Measurements from ENCODE around the gene PPFIA1. TPM values are rescaled to one million over a fixed set of nuclear protein-coding genes. Genes with fewer than 3 reads are reported as not detected.
"Not testable (repeated sequence)": the region's sequence is repeated elsewhere in the genome, so short reads cannot be mapped to it uniquely, and the experiment has no call there.

PPFIA1 gene
- total RNA-seq, 1 donor from 2014 or later = 24.9 TPM

GRCh38 chr11:70251659-70252321 is 18.7 kb upstream of the PPFIA1 start:
- DNase-seq (ENCODE audit: low read depth in 2 of 2) = no peak

- DNase-seq (ENCODE audit: low read depth in 2 of 2) = no peak
These were observed 17.6 kb upstream of the PPFIA1 start for GRCh38 chr11:70252844-70253243.

DNA sequence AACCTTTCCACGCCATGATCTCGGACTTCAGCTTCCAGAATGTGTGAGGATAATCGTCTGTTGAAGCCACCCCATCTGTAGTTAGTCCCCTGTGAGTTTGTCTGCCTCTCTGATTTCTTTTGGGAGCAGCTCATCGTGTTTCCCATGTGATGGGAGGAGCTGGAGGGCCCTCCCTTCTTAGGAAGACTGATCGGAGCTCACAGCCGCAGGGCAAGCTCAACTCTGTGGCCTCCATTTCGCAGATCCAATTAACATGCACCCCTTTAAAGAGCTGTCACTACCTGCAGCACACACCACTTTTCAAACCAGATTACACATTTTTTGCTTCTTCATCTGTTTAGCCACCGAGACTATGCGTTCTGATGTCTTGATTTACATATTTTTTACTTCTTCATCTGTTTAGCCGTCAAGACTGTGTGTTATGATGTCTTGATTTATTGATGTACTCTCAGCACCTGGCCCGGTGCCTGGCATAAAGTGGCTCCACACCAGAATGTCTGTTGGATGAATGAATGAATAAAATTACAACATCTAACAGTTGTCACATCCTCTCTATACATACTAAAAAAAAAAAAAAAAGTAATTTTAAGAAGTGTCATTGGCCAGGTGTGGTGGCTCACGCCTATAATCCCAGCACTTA is 14.9 kb upstream of the PPFIA1 start:
- DNase-seq (ENCODE audit: low read depth in 2 of 2) = no peak

- DNase-seq (ENCODE audit: low read depth in 2 of 2) = not testable (repeated sequence)
These were observed 11.4 kb upstream of the PPFIA1 start for GRCh38 chr11:70259077-70259476.

DNA sequence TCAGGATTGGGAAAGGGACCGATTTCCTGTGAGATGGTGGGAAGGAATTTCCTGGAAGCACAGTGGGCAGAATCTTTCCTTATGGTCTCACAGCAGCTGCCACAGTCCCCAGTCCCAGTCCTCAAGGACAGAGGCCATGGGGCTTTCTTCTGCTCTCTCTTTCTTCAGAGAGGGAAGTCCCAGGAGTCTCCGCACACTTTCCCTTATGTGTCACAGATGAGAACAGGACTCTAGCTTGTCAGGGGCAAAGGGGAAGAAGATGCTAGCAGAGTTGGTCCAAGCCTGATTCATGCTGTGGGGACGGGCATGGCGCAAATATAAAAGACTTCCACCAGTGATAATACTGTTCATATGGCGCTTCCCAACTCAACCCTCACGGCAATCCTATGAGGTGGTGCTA is 7.5 kb upstream of the PPFIA1 start:
- no peak for DNase-seq (ENCODE audit: low read depth in 2 of 2)

- no peak for DNase-seq (ENCODE audit: low read depth in 2 of 2)
These were observed 7.1 kb upstream of the PPFIA1 start for GRCh38 chr11:70263363-70263762.

DNA sequence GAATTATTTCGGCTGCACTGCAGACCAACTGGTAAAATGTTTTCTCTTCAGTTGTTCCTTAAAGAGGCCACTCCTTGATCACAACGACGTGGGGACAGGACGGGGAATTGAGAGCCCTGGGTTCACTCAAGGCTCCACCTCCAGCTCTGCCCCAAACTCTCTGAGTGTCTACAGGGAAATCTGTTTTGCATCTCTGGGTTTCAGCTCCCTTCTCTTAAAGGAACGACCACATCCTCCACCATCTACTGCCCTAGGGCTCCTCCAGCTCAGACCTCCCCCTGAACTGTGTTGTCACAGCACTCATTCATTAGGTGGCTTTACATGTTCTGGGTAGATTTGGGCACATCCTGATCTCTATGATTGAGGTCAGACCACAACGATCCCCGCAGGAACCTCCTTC is 5.1 kb upstream of the PPFIA1 start:
- no peak for DNase-seq (ENCODE audit: low read depth in 2 of 2)

DNA sequence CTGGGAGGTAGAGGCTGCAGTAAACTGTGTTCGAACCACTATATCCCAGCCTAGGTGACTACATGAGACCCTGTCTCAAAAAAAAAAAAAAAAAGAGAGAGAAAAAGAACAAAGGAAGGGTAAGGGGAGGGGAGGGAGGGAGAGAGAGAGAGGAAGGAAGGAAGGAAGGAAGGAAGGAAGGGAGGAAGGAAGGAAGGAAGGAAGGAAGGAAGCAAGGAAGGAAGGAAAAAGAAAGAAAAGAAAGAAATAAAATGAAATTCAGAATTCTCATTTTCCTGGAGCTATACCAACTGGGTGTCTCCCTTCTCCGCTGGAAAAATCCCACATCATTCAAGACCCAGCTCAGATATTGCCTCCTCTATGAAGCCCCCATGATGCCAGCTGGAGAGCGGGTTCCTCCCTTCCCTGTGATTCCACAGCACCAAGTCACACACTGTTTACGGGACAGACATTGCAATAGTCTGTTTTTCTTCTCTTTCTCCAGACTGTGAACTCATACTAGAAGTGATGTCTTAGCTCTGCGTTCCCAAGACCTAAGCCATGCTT is 3.0 kb upstream of the PPFIA1 start:
- no peak for DNase-seq (ENCODE audit: low read depth in 2 of 2)

DNA sequence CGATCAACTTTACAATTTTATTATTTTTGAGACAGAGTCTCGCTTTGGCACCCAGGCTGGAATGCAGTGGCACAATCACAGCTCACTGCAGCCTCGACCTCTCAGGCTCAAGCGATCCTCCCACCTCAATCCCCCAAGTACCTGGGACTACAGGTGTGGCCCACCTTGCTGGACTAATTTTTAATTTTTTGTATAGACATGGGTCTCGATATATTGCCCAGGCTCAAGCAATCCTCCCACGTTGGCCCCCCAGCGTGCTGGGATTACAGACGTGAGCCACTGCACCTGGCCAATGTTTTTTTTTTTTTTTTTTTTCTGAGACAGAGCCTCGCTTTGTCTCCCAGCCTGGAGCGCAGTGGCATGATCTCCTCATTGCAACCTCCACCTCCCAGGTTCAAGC is 2.0 kb upstream of the PPFIA1 start:
- no peak for DNase-seq (ENCODE audit: low read depth in 2 of 2)

- DNase-seq (ENCODE audit: low read depth in 2 of 2) = peak; percentile 17 to 35
These were observed 573 bp downstream of the PPFIA1 start for GRCh38 chr11:70270877-70271648.

DNA sequence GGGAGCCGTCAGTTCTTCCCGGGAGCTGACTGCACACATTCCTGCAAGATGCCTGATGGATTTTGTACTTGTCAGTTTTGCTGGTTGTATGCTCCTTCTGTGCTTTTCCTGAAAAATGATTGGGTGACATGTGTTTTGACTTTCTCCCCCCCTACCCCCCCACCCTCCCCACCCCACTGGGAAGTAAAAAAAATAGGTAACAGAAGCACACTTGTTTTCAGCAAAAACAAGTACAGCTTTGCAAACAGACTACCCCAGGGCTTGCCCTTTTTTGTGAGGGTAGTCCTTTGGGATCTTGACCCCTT is 1.1 kb downstream of the PPFIA1 start:
- DNase-seq (ENCODE audit: low read depth in 2 of 2) = no peak

DNA sequence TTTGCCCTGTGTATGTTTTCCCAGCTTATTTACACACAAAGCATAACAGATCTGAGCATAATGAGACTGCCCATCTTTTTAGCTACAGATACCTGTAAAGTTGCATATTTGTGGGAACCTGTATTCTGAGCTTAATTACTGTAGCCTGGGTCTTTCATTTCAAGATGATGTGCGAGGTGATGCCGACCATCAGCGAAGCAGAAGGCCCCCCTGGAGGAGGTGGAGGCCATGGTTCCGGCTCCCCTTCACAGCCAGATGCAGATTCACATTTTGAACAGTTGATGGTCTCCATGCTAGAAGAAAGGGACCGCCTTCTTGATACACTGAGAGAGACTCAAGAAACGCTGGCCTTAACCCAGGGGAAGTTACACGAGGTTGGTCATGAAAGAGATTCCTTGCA is 1.5 kb downstream of the PPFIA1 start:
- no peak for DNase-seq (ENCODE audit: low read depth in 2 of 2)

DNA sequence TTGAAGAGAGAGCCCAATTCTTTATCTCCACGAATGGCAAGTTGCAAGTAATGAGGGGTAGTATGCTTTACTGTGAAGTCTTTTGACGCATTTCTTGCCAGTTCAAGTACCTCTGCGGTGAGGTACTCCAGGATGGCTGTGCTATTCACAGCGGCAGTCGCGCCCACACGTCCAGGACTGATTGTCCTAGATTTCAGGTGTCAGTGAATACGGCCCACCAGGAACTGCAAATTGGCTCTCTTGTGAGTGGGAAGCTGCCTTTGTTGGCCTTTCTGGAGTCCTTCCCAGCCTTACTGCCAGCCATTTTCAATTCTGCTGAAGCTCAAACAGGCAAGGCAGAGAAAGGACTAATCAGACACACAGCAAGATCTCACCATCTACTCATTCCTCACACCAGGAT is 8.5 kb downstream of the PPFIA1 start:
- DNase-seq (ENCODE audit: low read depth in 2 of 2) = no peak

DNA sequence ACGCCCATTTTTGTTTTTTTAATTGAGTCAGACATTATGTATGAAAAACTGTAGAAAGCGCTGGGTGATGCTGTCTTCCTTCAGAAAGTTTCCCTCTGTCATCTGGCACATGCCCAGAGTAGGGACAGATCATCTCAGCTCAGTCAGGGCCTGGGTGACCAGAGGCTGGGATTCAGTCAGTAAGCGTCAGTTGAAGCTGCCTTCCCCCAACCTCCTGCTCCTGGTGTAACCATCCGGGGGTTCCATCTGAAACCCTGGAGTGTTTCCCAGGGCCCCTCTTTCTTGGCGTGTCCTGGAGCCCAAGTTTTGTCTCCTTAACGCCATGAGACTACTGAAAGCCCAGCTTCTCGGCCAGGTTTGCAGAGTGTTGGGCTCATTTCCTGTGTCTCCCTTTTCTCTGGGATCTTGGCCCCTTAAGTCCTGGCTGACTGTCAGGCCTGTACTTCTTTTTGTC is 10.7 kb downstream of the PPFIA1 start:
- DNase-seq (ENCODE audit: low read depth in 2 of 2) = peak in 1 of 2 donors; percentile 68

- no peak for DNase-seq (ENCODE audit: low read depth in 2 of 2)
These were observed 11.5 kb downstream of the PPFIA1 start for GRCh38 chr11:70282012-70282411.

GRCh38 chr11:70288721-70289120 is 18.2 kb downstream of the PPFIA1 start:
- DNase-seq (ENCODE audit: low read depth in 2 of 2) = no peak

DNA sequence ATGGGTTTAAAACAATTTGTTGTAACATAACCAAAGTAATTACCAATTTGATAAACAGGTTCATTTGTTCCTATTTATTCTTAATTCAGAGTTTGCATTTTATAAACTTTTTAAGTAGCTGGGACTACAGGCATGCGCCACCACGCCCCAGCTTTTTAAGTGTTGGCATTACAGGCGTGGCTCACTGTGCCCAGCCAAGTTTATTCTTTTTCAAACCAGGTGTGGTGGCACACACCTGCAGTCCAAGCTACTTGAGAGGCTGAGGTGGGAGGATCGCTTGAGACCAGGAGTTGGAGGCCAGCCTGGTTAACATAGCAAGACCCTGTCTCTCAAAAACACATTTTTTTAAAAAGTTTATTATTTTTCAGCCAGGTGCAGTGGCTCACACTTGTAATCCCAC is 19.1 kb downstream of the PPFIA1 start:
- no peak for DNase-seq (ENCODE audit: low read depth in 2 of 2)

DNA sequence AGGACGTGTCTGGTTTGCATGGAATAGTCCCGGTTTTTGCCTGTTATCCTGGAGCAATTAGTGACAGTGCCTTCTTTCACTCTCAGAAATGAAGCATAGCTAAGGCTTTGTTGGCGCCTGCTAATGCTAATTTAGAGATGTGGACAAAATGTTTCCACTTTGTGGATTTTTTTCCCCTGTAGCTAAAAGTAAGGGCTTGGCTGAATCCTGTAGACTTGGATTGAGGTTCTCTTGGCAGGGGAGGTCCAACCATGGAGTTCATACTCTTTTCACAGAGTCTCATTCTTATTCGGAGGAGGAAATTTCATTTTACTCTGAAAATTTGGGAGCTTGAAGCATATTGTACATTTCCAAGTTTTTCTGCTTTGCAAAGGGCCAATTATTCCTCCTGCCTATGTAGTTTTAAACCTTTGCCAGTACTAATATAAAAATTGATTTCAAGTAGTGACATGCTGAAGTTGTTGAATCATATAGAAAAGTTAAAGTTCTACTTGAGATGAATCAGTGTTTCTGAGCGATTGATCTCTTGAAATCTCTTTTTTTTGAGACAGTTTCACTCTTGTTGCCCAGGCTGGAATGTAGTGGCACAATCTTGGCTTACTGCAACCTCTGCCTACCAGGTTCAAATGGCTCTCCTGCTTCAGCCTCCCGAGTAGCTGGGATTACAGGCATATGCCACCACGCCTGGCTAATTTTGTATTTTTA is 20.0 kb downstream of the PPFIA1 start:
- DNase-seq (ENCODE audit: low read depth in 2 of 2) = no peak

- DNase-seq (ENCODE audit: low read depth in 2 of 2) = no peak
These were observed 21.7 kb downstream of the PPFIA1 start for GRCh38 chr11:70292166-70292565.

GRCh38 chr11:70292863-70293262 is 22.4 kb downstream of the PPFIA1 start:
- DNase-seq (ENCODE audit: low read depth in 2 of 2) = no peak

- not testable (repeated sequence) for DNase-seq (ENCODE audit: low read depth in 2 of 2)
These were observed 24.7 kb downstream of the PPFIA1 start for GRCh38 chr11:70295166-70295565.

- no peak for DNase-seq (ENCODE audit: low read depth in 2 of 2)
These were observed 26.2 kb downstream of the PPFIA1 start for GRCh38 chr11:70296681-70297080.
